Stimulated activated naive CD8-positive, alpha-beta T cell treated with anti-CD3 and anti-CD28 coated beads, Interleukin-15, Interleukin-2, amounts not matched to agents 100 ng/mL and 50 ng/mL, for 24 hours (primary cell): ENCODE measurements around the gene MKNK2.
"Not testable (repeated sequence)": the region's sequence is repeated elsewhere in the genome, so short reads cannot be mapped to it uniquely, and the experiment has no call there.

Source experiments
- H3K27ac Mint-ChIP-seq: one replicate; pipeline ENCODE4 v1.8.0; 2021; ENCODE audit warnings: mild to moderate bottlenecking, mixed read lengths
- H3K27me3 Mint-ChIP-seq: one replicate; pipeline ENCODE4 v1.8.0; 2021; ENCODE audit warnings: mixed read lengths
- H3K36me3 Mint-ChIP-seq: one replicate; pipeline ENCODE4 v1.8.0; 2021; ENCODE audit warnings: low read depth, mixed read lengths
- H3K4me1 Mint-ChIP-seq: one replicate; pipeline ENCODE4 v1.8.0; 2021; ENCODE audit warnings: low read depth, mixed read lengths
- H3K4me3 Mint-ChIP-seq: one replicate; pipeline ENCODE4 v1.8.0; 2021; ENCODE audit warnings: mild to moderate bottlenecking, mixed read lengths
- H3K9me3 Mint-ChIP-seq: one replicate; pipeline ENCODE4 v1.8.0; 2021; ENCODE audit warnings: mixed read lengths

Gene MKNK2

GRCh38 chr19:2036424-2036823, 14.6 kb downstream of the MKNK2 start:
- H3K4me3 Mint-ChIP-seq, result no peak overlapping the region
- peaks cover 30% of the 10 kb centered on the region for H3K4me1 Mint-ChIP-seq
- H3K9me3 Mint-ChIP-seq, result no peaks in the 10 kb centered on the region
- H3K36me3 Mint-ChIP-seq, result peaks cover 4% of the 10 kb centered on the region
- no peak overlapping the region for H3K27ac Mint-ChIP-seq
- no peaks in the 10 kb centered on the region for H3K27me3 Mint-ChIP-seq

GRCh38 chr19:2035590-2035991, 15.5 kb downstream of the MKNK2 start:
- H3K36me3 Mint-ChIP-seq, result peaks cover 3% of the 10 kb centered on the region
- H3K27ac Mint-ChIP-seq, result no peak overlapping the region
- peaks cover 24% of the 10 kb centered on the region for H3K4me1 Mint-ChIP-seq
- no peaks in the 10 kb centered on the region for H3K9me3 Mint-ChIP-seq
- H3K27me3 Mint-ChIP-seq, result no peaks in the 10 kb centered on the region
- no peak overlapping the region for H3K4me3 Mint-ChIP-seq

GRCh38 chr19:2034729-2035589, 16.1 kb downstream of the MKNK2 start:
- Mint-ChIP-seq H3K27ac (no peak overlapping the region), H3K36me3 (no peaks in the 10 kb centered on the region), H3K4me1 (peaks cover 24% of the 10 kb centered on the region), H3K27me3 (no peaks in the 10 kb centered on the region), H3K4me3 (no peak overlapping the region), H3K9me3 (no peaks in the 10 kb centered on the region)

GRCh38 chr19:2034253-2034652, 16.8 kb downstream of the MKNK2 start:
- not testable (repeated sequence) for H3K9me3 Mint-ChIP-seq, H3K36me3 Mint-ChIP-seq, H3K27me3 Mint-ChIP-seq, H3K4me3 Mint-ChIP-seq, H3K27ac Mint-ChIP-seq
- H3K4me1 Mint-ChIP-seq, result peaks cover 24% of the 10 kb centered on the region

GRCh38 chr19:2033825-2034159, 17.3 kb downstream of the MKNK2 start:
- no peaks in the 10 kb centered on the region for H3K27me3 Mint-ChIP-seq
- H3K4me3 Mint-ChIP-seq, result no peak overlapping the region
- no peak overlapping the region for H3K27ac Mint-ChIP-seq
- no peaks in the 10 kb centered on the region for H3K36me3 Mint-ChIP-seq
- H3K4me1 Mint-ChIP-seq, result peaks cover 24% of the 10 kb centered on the region
- H3K9me3 Mint-ChIP-seq, result no peaks in the 10 kb centered on the region

GRCh38 chr19:2033115-2033824, 17.8 kb downstream of the MKNK2 start:
- Mint-ChIP-seq H3K36me3 (no peaks in the 10 kb centered on the region), H3K4me3 (no peak overlapping the region), H3K27me3 (no peaks in the 10 kb centered on the region), H3K27ac (no peak overlapping the region), H3K9me3 (no peaks in the 10 kb centered on the region), H3K4me1 (peaks cover 24% of the 10 kb centered on the region)

GRCh38 chr19:2032296-2032941, 18.6 kb downstream of the MKNK2 start:
- Mint-ChIP-seq H3K27ac (peak overlapping the region; percentile 57), H3K27me3 (no peaks in the 10 kb centered on the region), H3K4me3 (peak overlapping the region; percentile 63), H3K4me1 (peaks cover 24% of the 10 kb centered on the region), H3K36me3 (no peaks in the 10 kb centered on the region), H3K9me3 (no peaks in the 10 kb centered on the region)

- Mint-ChIP-seq H3K36me3 (no peaks in the 10 kb centered on the region), H3K4me3 (no peak overlapping the region), H3K27ac (no peak overlapping the region), H3K4me1 (peaks cover 7% of the 10 kb centered on the region), H3K9me3 (no peaks in the 10 kb centered on the region), H3K27me3 (no peaks in the 10 kb centered on the region)
Measured at GRCh38 chr19:2027361-2027760, 23.7 kb downstream of the MKNK2 start.

GRCh38 chr19:2026770-2027169, 24.3 kb downstream of the MKNK2 start:
- no peaks in the 10 kb centered on the region for H3K9me3 Mint-ChIP-seq
- peaks cover 1% of the 10 kb centered on the region for H3K4me1 Mint-ChIP-seq
- H3K27ac Mint-ChIP-seq, result no peak overlapping the region
- no peaks in the 10 kb centered on the region for H3K27me3 Mint-ChIP-seq
- H3K36me3 Mint-ChIP-seq, result no peaks in the 10 kb centered on the region
- H3K4me3 Mint-ChIP-seq, result no peak overlapping the region

GRCh38 chr19:2022289-2022688, 28.8 kb downstream of the MKNK2 start:
- Mint-ChIP-seq H3K27me3 (no peaks in the 10 kb centered on the region), H3K9me3 (no peaks in the 10 kb centered on the region), H3K27ac (no peak overlapping the region)

GRCh38 chr19:2021453-2022140, 29.4 kb downstream of the MKNK2 start:
- Mint-ChIP-seq H3K27ac (no peak overlapping the region), H3K4me1 (peaks cover 6% of the 10 kb centered on the region), H3K4me3 (no peak overlapping the region), H3K36me3 (no peaks in the 10 kb centered on the region), H3K9me3 (no peaks in the 10 kb centered on the region), H3K27me3 (no peaks in the 10 kb centered on the region)

More at GRCh38 chr19:2022289-2022688, 28.8 kb downstream of the MKNK2 start:
- peaks cover 6% of the 10 kb centered on the region for H3K4me1 Mint-ChIP-seq
- no peaks in the 10 kb centered on the region for H3K36me3 Mint-ChIP-seq
- H3K4me3 Mint-ChIP-seq, result no peak overlapping the region

- Mint-ChIP-seq H3K27me3 (no peaks in the 10 kb centered on the region), H3K9me3 (no peaks in the 10 kb centered on the region), H3K27ac (no peak overlapping the region), H3K36me3 (no peaks in the 10 kb centered on the region), H3K4me3 (no peak overlapping the region), H3K4me1 (peaks cover 12% of the 10 kb centered on the region)
Measured at GRCh38 chr19:2018752-2019151, 32.3 kb downstream of the MKNK2 start.

- Mint-ChIP-seq H3K4me1 (peaks cover 12% of the 10 kb centered on the region), H3K4me3 (peak overlapping the region; percentile 60), H3K27me3 (no peaks in the 10 kb centered on the region), H3K27ac (no peak overlapping the region), H3K36me3 (no peaks in the 10 kb centered on the region), H3K9me3 (no peaks in the 10 kb centered on the region)
Measured at GRCh38 chr19:2016041-2016807, 34.8 kb downstream of the MKNK2 start.

- Mint-ChIP-seq H3K36me3 (no peaks in the 10 kb centered on the region), H3K27ac (no peak within 1 kb of the TSS), H3K4me3 (peak within 1 kb of the TSS; percentile 60), H3K27me3 (no peaks in the 10 kb centered on the region), H3K4me1 (peaks cover 12% of the 10 kb centered on the region), H3K9me3 (no peaks in the 10 kb centered on the region)
Measured at GRCh38 chr19:2015608-2015950, 35.5 kb downstream of the MKNK2 start, which contains the start of gene BTBD2. BTBD2 (minus strand) TSS chr19:2015714; CDS start chr19:2015703, 11 bp downstream.
